Astrocyte of the spinal cord (primary cell): Measurements from ENCODE around the gene SAA4.
"Not testable (repeated sequence)": the region's sequence is repeated elsewhere in the genome, so short reads cannot be mapped to it uniquely, and the experiment has no call there.

ENCODE experiments used
- DNase-seq: peaks from one replicate; pipeline ENCODE4 v3.0.0; 2011; ENCODE audit warnings: low read depth, low spot score
- H3K4me3 ChIP-seq: 2 replicates; pipeline ENCODE4 v1.5.1; 2011; ENCODE audit warnings: low read depth, mild to moderate bottlenecking, low read length, moderate library complexity
- CTCF ChIP-seq: IDR thresholded peaks from 2 replicates; pipeline ENCODE4 v1.5.1; 2012; ENCODE audit warnings: low read depth, mild to moderate bottlenecking, low read length, inconsistent platforms
- in situ Hi-C: cut with HindIII; loops from 2 replicates; pipeline ENCODE4 v1.10.0; 2017; ENCODE audit warnings: low sequenced_read_pairs

Gene SAA4

GRCh38 chr11:18261721-18262120, 25.1 kb upstream of the SAA4 start:
- in situ Hi-C loops, result no loop called here
- TF ChIP-seq CTCF, result no peak
- DNase-seq, result no peak
- H3K4me3 ChIP-seq, result no peak overlapping the region

- H3K4me3 ChIP-seq, result no peak overlapping the region
- DNase-seq, result no peak
- TF ChIP-seq CTCF, result no peak
- in situ Hi-C loops, result no loop called here
Observed at GRCh38 chr11:18259259-18259658, 22.7 kb upstream of the SAA4 start.

- DNase-seq, result no peak
- no peak overlapping the region for H3K4me3 ChIP-seq
- no peak for TF ChIP-seq CTCF
- in situ Hi-C loops, result no loop called here
Observed at GRCh38 chr11:18254781-18255361, 18.3 kb upstream of the SAA4 start.

GRCh38 chr11:18253778-18254338, 17.3 kb upstream of the SAA4 start:
- in situ Hi-C loops, result no loop called here
- no peak overlapping the region for H3K4me3 ChIP-seq
- TF ChIP-seq CTCF, result no peak
- DNase-seq, result no peak

- H3K4me3 ChIP-seq, result no peak overlapping the region
- no peak for DNase-seq
- TF ChIP-seq CTCF, result no peak
- in situ Hi-C loops, result no loop called here
Observed at GRCh38 chr11:18253233-18253632, 16.6 kb upstream of the SAA4 start.

GRCh38 chr11:18248561-18248960, 12.0 kb upstream of the SAA4 start, which contains the start of gene SAA2:
Gene SAA2, minus strand, starts transcription at chr11:18248668. Its CDS starts 657 bp downstream, at chr11:18248011.
- no peak within 1 kb of the TSS for H3K4me3 ChIP-seq
- in situ Hi-C loops, result no loop called here
- no peak for DNase-seq
- TF ChIP-seq CTCF, result no peak

GRCh38 chr11:18247191-18247581, 10.6 kb upstream of the SAA4 start:
- DNase-seq, in situ Hi-C loops, H3K4me3 ChIP-seq: not testable (repeated sequence)

GRCh38 chr11:18246379-18247190, 10.0 kb upstream of the SAA4 start:
- H3K4me3 ChIP-seq, DNase-seq, in situ Hi-C loops: not testable (repeated sequence)
